GM18507 (cell line): ENCODE measurements around the gene PYGL.
A peak's percentile ranks its signal among the peaks of the same experiment; 100 is the strongest.

Experiments used
- DNase-seq: peaks from one replicate; pipeline ENCODE4 v3.0.0; 2011; ENCODE audit warnings: low read depth; ENCODE audit not compliant: insufficient read length; ENCODE audit errors: extremely low spot score
- FAIRE-seq: peaks from 2 replicates; lab custom pipeline; 2011; peaks lifted over from hg19 to GRCh38; lab: Jason Lieb, UNC

Gene PYGL

DNA sequence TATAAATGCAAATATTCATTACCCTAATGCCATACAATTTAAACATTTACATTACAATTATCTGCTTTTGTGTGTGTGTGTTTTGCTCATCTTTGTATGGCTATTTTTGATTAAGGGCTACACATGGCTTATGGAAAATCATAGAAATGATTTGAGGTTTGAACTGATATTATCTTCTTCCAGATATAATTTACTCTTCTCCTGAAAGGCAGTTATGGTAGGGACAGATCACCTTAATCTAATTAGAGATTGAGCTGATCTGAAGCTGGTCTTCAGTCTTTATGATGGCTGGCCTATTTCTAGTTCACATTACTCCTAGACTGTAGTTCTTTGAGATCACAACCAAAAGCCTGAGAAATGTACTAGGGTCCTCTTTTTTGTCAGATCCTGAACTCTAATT lies 56.8 kb downstream of the PYGL start:
- DNase-seq (no peak), FAIRE-seq (no peak)

DNA sequence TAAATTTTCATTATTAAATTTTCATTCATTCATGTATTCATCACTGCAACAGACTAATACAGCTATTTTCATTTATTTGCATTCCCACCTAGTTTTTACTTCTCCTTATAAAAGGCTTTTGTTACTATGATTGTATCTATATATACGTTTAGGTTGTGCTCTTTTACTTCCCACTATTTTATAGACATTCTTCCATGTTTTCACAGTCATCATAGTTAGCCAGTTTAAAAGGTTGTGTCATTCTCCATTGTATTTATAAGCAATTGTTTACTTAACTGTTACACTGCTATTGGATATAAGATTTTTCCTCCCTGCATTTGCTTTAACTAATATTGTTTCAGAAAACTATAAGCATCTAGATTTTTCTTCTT lies 60.5 kb downstream of the PYGL start:
- DNase-seq: no peak
- no peak for FAIRE-seq

DNA sequence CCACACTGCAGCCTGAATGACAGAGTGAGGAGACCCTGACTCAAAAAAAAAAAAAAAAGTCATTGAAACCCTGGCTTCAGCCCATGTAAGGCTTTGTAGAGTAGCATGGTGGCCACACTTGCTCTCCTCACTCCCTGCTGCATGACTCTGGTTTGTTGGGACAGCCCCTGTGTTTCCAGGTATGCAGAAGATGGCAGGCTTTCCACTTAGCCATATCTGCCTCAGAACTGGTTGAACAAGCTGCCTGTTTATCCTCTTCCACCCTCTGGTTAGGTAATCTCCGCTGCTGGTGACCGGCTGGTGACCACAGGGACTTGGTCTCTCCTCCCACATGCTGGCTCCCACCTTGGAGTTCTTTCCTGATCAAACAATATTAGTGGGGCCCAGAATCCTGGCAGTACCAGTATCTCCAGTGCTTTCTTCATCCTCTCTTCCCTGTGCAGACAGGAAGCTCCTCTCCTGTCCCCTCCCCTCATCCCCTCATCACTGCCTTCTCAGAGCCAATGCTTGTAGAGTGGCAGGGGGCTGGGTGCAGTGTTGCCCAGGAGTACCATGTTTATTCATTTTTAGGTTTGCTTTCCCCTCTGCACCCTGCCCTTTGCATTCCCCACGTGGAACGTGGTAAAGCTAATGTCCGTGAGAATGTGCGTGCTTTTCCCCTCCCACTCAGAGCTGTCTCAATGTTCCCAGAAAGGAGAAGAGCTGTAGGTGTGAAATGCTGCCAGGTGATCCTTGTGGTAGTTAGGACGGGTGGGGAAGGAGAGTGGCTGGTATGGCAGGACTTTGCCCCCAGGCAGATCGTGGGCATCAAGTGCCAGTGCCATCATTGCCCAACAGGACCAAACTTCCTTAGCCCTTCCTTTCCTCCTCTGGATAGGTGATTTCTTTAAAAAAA lies 61.1 kb downstream of the PYGL start:
- no peak for FAIRE-seq

DNA sequence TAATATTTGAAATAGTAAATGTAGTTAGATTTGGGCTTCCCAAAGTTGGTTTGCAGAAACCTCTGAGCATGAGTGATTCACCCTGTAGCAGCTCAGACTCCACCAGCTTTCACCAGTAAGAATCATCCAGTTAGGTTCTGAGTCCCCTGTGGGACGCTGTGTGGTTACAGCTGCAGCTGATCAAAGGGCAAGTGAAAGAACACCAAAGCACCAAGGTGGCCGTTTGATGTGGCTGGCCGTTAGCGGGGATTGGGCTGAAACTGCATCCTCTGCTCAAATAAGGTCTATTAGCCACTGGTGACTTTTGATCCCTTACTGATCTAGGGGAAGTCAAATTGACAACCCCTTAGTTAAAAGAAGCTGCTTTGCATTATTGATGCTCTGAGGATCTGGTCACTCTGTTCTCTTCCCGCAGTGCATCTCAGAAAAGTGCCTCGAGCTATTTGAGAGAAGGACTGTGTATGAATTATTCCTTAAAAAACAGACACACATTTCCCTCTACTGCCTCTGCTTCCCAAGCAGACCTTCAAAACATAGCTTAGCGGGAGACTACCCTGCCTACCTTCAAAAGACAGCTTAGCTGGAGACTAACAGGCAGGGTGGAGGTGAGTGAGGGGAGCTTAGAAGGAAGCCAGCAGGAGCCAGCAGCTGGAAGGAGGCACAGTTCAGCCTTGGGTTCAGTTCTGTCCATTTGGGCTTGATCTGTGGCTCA lies 68.8 kb downstream of the PYGL start:
- peak; percentile 73 for FAIRE-seq
- peak; percentile 32 for DNase-seq

More for the DNA sequence above, 61.1 kb downstream of the PYGL start:
- DNase-seq: no peak

DNA sequence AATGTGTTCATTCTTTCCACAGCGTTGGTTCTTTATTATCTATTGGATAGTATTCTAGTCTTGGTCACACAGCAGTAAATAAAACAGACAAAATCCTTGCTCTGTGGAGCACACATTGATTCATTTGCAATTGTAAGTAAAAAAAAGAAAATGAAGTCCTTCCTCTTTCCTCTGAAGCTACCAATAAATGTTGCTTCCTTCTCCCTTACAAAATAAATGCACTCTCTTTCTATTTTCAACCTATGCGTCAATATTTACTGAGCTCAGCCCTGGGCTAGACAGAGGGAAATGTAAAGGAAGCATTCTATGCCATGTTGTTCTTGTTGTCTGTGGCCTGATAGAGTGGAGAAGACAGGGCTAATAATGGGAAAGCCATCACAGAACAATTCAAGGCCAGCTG lies 69.5 kb downstream of the PYGL start:
- FAIRE-seq (no peak), DNase-seq (no peak)

DNA sequence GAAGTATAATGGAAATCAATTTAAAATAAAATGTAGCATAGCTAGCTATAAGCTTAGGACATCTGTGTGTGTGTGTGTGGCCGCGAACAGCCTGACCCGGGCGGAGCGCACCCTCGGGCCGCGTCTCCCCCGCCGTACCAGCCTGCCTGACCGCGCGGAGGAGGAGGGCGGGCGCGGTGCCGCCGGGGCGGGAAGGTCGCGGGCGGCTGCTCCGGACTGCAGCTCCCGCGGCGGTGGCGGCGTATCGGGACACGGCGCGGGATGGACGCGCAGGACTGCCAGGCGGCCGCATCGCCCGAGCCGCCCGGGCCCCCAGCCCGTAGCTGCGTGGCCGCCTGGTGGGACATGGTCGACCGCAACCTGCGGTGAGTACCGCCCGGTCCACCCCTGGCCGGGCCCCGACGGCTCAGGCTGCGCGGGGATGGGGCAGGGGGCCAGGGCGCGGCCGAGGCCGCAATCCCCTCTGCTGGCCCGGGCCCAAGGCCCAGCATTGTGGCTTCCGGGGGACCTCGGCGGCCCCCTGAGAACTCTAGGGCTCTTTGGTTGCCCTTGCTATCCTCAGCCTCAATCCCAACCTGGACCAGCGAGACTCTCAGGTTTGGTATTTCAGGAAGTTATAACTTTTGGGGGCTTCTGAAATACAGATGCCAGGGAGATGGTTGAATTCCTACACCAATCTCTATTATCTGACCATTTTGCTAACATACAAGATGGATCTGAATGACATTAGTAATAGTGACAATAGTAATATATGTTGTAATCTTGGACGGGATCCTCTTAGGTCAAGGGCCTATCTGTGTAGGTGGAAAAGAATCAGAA lies 72.2 kb downstream of the PYGL start, which contains the start of gene ABHD12B:
Gene ABHD12B (plus strand): TSS at position 140 of the 819 bp plus-strand sequence. CDS start 122 bp downstream, at position 262.
- FAIRE-seq (no peak), DNase-seq (no peak)

DNA sequence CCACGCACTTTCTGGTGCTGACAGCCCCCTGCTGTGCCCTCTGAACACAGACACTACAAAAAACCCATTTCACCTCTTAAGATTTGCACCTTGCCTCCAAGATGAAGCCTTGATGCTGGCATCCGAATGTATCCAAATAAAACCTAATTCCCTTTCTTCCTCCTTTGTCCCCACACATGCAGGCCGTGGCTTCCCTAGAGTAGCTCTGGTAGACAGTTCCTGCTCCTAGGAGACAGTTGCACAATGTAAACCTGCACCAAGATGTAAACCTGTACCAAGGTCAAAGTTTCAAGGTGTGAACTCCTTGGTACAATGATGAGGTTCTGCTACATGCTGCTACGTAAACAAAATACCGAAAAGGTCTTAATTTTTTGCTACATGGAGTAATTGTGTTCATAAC lies 73.1 kb downstream of the PYGL start:
- FAIRE-seq: no peak
- no peak for DNase-seq

DNA sequence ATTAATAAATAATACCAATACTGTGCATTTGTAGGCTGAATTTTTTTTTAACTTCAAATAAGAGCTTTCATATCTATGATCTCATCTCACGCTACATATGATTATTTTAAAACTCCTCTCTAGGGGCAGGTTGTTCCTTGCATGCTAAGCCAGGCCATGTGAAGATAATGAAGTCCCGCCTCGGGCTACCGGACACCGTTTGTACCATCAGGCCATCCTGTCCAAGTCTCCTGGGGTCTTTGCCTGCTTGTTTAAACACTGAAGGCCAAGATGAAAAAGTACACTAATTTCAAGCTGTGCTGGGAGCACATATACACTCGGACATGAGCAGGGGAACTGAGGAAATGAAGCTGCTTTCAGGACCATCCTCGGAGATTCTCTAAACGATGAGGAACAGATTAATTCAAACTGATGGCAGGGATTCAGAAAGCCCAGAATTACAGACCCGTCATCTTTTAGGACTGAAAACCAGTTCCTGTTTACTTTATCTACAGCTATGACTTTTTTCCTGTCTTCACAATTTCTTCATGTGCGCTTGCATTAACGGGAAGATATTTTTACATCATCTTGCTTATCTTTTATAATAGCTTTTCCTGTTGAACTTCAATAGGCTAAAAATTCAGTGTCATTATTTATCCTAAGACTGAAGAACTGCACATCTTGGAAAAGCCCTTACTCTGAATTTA lies 78.7 kb downstream of the PYGL start:
- DNase-seq (no peak), FAIRE-seq (no peak)

DNA sequence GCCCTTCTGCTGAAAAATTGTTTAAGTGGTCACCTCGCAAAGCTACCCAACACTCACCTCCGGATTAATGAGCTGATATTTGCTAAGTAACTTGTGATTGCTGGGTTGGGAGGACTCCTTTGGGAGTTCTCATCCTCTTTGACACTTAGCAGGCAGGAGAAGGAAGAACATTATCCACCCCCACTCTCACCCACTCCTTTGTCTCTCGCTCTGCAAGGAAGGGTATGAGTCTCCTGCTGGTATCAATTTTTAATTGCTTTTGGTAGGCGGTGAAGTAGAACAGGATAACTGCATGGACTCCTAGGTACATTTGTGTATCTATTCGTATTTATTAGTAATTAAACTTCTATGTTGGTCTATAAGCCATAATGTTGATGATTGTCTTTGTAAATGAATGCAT lies 79.3 kb downstream of the PYGL start:
- no peak for DNase-seq
- FAIRE-seq: no peak

DNA sequence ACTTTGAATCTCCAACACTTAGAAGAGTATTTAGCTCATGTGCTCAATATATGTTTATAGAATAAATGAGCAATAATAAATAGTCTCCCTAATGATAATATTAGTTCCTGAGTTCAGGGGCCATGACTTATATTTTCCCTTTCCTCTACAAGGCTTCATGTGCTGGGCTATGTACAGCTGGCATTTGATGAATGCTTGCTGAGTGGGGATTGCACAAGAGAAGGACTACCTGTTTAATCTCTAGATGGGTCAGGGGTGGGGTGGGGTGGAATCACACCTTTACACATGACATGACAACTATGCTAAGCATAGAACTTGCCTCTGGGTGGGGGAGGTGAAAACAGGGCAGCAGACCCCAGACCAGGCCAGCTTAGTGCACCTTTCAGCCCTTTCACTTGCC lies 80.0 kb downstream of the PYGL start:
- FAIRE-seq (no peak), DNase-seq (no peak)

DNA sequence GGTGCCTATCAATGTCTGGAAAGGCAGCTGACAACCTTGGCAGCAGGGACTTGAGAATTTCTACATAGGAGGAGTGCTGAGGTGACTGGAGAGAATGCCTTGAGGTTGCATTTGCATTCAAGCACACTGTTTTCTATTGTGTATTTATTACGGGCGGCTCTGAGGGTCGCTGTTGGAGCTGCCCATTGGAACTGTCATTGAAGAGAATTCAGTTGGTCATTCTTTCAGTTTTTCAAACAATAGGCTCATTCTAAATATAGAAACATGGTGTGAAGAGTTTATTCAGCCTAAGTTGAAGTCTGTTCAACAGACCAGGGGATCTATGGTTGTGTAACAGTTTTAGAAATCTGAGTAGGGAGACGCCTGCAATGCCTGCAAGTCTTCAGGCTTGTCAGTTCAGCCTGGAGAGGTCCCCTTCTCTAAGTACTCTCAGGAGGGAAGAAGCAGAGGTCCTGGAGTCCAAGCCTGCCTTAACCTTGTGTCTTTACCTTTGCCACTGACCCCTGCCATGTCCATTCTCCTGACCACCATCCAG lies 82.2 kb downstream of the PYGL start:
- DNase-seq: no peak
- FAIRE-seq: no peak

DNA sequence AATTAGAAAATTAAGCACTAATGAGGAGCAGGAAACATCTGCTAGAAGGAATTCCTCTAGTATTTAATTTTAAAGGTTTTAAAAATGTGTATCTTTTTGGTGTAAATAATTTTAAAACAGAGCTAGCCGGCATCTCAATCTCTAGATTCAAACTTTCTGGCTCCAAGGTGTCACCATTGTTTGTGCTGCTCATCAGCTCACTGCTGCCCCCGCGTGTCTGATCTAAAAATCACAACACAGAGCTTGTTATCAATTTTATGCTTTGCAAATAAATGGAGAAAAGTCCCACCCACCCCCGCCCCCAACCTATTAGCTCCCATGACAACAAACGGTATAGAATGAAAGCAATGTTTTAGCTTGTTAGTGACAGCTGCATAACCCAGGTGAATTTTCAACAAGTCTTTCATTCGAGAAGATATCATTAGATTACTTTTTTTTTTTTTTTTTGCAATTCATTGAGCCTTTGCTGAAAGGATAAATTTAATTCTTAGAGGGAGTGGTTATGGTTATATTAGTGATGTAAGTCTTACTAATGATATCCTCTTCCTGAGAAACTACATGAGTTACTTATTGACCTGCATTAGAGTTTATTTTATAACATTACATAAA lies 83.7 kb downstream of the PYGL start:
- FAIRE-seq (peak; percentile 74), DNase-seq (peak; percentile 49)

DNA sequence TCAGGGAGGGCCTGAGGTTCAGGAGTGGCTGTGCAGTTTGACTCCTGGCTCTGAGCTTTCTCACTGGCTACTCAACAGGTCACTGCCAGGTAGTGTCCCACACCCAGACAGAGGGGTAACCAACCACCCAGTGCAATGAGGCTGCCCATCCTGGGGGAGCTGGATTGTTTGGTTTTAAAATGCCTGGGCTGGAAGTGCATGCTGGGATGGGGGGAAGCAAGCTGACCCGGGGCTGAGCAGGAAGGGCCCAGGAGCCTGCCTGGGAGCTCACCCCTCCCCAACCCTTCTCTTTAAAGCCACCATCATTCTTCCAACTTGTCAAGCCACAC lies 85.0 kb downstream of the PYGL start:
- FAIRE-seq: no peak
- DNase-seq: no peak

DNA sequence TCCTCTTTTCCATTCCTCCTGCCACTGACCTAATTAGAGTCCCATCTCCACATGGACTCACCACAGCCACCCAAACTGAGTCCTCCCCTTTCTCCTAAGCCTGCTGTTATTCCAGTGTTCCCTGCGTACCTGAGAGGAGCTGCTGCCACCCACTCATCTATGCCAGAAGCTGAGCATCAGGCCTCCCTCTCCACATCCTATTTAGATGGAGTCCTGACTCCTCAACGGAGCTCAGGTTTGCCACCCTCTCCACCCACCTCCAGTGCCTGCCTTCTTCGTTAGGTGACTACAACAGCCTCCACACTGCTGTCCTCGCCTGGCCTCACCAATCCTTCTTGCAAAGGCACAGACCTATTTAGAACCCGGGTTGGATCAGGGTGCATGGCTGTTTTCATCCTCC lies 87.6 kb downstream of the PYGL start:
- FAIRE-seq (no peak), DNase-seq (no peak)

DNA sequence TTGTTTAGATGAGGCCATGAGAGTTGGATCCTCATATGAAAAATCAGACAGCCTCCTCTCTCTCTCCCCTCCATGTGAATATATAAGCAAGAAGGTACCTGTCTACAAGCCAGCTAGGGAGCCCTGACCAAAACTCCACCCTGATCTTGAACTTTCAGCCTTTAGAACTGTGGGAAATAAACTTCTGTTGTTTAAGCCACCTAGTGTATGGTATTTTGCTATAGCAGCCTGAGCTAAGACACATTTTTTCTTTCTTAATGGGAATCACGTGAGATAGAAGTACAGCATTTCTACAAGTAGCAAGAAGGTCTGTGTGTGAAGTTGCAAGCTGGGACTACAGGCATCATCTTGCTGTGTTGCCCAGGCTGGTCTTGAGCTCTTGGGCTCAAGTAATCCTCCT lies 88.7 kb downstream of the PYGL start:
- FAIRE-seq (no peak), DNase-seq (no peak)
